ENCODE results near the gene EFNB2.

DNA sequence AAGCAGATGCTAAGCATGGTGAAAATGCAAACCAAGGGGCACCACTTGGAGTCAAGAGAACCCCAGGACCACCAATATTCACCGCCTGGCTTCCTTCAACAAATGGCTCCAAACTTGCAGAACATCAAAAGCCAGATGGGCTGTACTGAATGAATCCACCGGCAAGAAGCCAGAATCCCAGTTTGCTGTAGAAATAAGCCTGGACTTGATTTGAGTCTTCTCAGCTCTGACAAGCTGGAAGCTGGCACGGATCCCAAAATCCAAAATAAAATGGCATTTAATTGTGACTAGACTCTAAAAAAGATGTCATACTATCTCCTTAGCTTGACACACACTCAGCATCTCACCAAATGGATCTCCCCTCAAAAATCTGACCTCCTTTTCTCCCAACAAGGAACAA lies 11.9 kb downstream of the EFNB2 start:
- TF ChIP-seq, protein P1, sequence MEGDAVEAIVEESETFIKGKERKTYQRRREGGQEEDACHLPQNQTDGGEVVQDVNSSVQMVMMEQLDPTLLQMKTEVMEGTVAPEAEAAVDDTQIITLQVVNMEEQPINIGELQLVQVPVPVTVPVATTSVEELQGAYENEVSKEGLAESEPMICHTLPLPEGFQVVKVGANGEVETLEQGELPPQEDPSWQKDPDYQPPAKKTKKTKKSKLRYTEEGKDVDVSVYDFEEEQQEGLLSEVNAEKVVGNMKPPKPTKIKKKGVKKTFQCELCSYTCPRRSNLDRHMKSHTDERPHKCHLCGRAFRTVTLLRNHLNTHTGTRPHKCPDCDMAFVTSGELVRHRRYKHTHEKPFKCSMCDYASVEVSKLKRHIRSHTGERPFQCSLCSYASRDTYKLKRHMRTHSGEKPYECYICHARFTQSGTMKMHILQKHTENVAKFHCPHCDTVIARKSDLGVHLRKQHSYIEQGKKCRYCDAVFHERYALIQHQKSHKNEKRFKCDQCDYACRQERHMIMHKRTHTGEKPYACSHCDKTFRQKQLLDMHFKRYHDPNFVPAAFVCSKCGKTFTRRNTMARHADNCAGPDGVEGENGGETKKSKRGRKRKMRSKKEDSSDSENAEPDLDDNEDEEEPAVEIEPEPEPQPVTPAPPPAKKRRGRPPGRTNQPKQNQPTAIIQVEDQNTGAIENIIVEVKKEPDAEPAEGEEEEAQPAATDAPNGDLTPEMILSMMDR (IDR thresholded peaks at IDR 0.05; ENCODE audit: low read length), result no peak
- no peak for TF ChIP-seq EZH2 (optimal IDR thresholded peaks at IDR 0.05; ENCODE audit: low read depth, low read length)

Measured in MM.1S (cell line).